Skin of body (tissue), 2 donors: ENCODE measurements around the gene TAOK1. TPM values are rescaled to one million over a fixed set of nuclear protein-coding genes. Genes with fewer than 3 reads are reported as not detected.

Source experiments
- DNase-seq: peaks from one replicate; lab custom pipeline; 2025; lab: John Stamatoyannopoulos, UW
- total RNA-seq: library from RNA; depleted of rRNA; stranded (reverse); fragments of >200 nt; gene quantifications from one replicate; pipeline ENCODE4 v1.2.3, GENCODE V29; 2014

TAOK1 gene
- total RNA-seq, 1 donor from 2014 or later = 57.8 TPM

GRCh38 chr17:29568331-29569244 lies 178.4 kb downstream of the TAOK1 start, which contains the start of gene TP53I13:
TSS of gene TP53I13 (plus strand) at chr17:29568701. CDS start at chr17:29568759, 58 bp downstream.
- peak; percentile 62 for DNase-seq

- DNase-seq = no peak
Measured at GRCh38 chr17:29569245-29569950, 179.2 kb downstream of the TAOK1 start.

DNA sequence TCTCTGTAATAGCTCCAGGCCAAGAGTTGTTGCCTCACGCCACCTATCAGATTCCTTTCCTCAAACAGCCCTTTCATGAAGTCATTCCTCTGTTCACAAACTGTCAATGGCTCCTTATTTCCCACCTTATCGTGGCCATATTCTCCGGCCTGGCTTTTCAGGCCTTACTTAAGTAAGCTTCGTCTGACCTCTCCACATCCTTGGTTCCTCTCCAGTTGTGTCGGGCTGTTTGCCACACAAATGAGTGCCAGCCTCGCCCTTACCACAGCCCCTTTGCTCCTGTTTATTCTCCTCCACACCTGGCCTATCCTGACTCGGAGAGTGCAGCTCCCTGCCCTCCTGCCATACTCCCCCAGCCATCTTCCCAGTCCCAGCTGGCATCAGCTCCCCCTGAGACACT lies 180.4 kb downstream of the TAOK1 start:
- DNase-seq = no peak

DNA sequence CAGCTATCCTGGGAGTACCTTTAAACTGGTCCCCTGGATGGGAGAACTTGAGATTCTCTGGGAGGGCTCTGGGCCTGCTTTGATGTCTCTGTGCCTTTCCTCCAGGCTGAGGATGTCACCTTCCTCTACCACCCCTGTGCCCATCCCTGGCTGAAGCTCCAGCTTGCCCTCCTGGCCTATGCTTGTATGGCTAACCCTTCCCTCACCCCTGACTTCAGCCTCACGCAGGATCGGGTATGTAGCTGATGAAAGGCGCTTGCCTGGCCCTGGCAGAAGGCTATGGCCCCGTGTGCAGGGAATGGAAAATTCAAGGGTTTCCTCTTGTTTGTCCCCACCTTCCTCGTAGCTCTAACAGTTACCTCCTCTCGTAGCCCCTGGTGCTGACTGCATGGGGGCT lies 181.3 kb downstream of the TAOK1 start:
- no peak for DNase-seq

DNA sequence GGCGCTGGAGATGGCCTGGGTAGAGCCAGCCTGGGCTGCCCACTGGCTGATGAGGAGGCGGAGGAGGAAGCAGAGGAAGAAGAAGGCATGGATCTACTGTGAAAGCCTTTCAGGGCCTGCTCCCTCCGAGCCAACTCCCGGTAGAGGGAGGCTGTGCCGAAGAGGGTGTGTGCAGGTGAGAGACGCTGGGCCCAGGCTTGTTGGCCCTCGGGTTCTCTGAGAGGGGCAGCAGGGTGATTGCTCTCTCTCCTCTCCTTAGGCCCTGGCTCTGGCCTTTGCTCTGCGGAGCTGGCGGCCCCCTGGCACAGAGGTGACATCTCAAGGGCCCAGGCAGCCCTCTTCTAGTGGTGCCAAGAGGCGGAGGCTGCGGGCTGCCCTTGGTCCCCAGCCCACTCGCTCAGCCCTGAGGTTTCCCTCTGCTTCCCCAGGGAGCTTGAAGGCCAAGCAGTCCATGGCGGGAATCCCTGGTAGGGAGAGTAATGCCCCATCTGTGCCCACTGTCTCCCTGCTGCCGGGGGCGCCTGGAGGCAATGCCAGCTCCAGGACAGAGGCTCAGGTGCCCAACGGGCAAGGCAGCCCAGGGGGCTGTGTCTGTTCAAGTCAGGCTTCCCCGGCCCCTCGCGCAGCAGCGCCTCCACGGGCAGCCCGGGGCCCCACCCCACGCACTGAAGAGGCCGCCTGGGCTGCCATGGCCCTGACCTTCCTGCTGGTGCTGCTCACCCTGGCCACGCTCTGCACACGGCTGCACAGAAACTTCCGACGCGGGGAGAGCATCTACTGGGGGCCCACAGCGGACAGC lies 181.9 kb downstream of the TAOK1 start:
- DNase-seq = no peak

GRCh38 chr17:29572691-29573557 lies 182.8 kb downstream of the TAOK1 start:
- peak; percentile 43 for DNase-seq

GRCh38 chr17:29573558-29573869 lies 183.4 kb downstream of the TAOK1 start:
- no peak for DNase-seq

GRCh38 chr17:29573871-29574731 lies 183.9 kb downstream of the TAOK1 start:
- no peak for DNase-seq

GRCh38 chr17:29574732-29575510 lies 184.8 kb downstream of the TAOK1 start:
- DNase-seq = no peak

DNA sequence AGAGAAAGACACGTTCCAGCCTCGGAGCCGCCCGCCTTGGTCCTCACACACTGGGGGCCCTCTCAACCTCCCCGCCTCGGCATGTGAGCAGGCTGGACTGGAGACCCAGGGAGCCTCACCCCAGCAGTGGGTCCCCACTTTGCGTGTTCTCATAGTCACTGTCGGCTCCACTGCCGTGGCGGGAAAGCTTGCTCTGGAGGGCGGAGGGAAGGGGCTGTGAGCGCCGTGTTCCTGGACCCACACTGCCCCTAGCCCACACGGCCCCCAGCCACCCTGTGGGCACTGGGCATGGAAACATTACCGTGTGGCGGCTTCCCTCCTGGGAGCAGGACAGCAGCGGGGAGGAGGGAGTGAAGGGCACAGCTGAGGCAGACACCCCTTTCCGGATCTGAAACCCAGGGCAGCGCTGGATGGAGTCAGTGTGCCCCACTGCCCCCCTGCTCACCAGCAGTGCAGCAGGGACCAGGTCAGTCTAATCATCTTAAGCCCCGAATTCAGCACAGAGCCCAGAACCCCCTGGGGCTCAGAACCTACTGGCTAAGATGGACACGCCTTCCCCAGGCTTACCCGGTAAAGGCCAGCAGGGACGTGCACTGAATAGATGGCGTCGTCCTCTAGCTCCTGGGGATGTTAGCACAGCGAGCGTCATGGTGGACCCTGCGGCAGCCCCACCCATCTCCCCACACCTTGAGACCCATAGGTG lies 185.5 kb downstream of the TAOK1 start:
- DNase-seq = no peak

- DNase-seq = no peak
Measured at GRCh38 chr17:29576214-29577000, 186.2 kb downstream of the TAOK1 start.

- DNase-seq = no peak
Measured at GRCh38 chr17:29577001-29577370, 186.8 kb downstream of the TAOK1 start.

DNA sequence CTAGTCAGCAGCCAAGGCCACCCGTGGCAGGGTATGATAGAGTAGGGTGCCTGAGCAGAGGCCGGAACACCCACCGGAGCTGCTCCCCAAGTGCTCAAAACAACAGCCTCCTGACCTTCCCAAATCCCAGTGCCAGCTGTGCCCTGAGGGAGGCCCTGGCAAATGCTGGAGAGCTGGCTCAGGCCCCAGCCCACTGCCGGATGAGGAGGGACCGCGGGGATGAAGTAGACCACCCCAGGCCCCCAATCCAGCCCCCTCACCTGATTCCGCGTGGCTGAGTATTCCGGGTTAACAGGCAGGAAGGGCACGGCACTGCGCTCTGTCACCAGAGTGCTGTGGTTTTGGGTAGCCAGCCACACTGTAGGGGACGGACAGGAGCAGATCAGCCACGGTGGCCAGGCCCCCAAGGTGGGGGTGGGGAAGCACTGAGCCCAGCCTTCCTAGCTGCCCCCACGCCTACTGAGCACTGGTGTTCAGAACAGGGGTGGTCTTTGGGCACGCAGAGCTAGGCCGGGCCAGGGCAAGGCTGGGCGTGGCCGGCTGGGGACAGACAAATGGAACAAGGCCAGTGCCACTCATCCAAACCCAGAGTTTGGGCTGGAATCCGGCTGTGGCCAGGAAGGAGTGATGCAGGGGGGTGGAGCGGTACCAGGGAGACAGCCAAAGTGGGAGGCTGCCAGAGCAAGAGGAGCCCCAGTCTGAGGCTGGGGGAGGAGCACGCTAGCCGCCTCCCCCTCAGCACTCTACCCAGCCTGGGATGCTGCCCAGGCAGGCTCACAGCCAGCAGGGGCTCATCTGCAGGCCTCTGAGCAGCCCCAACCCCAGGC lies 187.4 kb downstream of the TAOK1 start:
- no peak for DNase-seq

GRCh38 chr17:29578626-29579485 lies 188.7 kb downstream of the TAOK1 start:
- no peak for DNase-seq

DNA sequence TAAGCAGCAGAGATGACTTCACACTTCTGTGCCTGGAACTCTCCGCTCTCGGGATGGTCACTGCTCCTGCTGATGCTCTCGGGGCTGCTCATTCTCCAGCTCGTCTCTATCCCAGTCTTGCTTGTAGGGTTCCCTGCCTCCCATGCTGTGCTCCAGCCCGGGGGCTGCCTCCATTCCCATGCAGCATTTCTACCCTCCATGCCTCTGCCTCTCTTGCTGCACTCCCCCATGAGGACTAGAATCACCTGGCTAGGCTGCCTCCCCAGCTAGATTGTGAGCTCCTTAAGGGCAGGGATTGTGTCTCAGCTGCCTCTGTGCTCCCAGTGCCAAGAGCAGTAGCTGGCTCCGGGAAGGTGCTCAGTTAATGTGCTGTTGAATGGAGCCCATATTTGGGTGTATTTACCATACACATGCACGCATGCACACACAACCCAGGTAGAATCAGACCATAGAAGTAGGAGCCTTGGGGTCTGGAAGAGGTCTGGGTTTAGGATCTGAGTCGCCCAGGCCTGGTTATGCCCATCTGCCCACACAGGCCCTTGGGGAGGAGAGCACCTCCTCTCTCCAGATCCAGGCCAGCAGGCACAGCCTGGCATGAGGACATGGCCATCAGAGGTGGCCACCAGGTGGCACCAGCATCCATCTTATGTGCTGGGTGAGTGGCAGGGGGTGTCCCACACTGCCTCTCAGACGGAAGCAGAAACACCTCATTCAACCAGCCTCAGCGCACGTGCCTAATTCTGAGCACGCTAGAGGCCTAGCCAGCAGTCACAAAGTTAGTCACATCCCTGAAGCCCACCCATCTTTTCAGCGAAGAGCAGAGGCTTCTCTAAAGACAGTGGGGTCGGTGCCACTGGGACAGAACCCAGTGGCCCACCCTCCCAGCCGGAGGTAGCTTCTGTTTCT lies 190.0 kb downstream of the TAOK1 start:
- no peak for DNase-seq
